Keratinocyte (primary cell): Measurements from ENCODE around the gene OSBPL1A.

Experiments
- EZH2 ChIP-seq: IDR thresholded peaks from one replicate; pipeline ENCODE4 v1.6.1; 2012; ENCODE audit warnings: inconsistent platforms, mild to moderate bottlenecking, low read length, moderate library complexity
- TF ChIP-seq, protein P1 (sequence below), 3 experiments: IDR thresholded peaks in 1 of 3; conservative IDR thresholded peaks in 1 of 3; optimal IDR thresholded peaks in 1 of 3; 2 replicates in 2 of 3; 3 replicates in 1 of 3; pipeline versions ENCODE3 to v1.5.1; 2011; ENCODE audit warnings: low read length in 3 of 3, mild to moderate bottlenecking in 3 of 3, moderate library complexity in 2 of 3, control low read depth in 1 of 3, inconsistent platforms in 1 of 3; ENCODE audit not compliant: insufficient read depth in 2 of 3; ENCODE audit errors: extremely low read depth in 1 of 3

DNA sequence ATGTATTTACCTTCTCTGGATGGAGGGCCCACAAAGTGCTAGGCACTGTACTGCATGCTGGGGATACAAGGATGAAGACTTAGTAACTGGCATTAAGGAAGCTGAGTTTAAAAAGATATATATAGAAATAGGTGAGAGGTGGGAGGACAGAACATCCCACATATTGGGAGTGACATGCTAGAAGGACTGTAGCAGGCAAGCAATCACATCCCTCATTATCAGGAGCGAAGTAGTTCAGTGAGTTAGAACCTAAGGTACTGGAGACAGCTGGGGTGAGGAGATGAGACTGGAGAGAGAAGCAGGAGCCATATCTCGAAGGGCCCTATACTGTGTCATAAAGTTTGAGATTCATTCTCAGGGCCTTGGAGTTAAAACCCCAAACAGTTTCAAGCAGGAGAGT lies 10.9 kb upstream of the OSBPL1A start:
- TF ChIP-seq, protein P1, sequence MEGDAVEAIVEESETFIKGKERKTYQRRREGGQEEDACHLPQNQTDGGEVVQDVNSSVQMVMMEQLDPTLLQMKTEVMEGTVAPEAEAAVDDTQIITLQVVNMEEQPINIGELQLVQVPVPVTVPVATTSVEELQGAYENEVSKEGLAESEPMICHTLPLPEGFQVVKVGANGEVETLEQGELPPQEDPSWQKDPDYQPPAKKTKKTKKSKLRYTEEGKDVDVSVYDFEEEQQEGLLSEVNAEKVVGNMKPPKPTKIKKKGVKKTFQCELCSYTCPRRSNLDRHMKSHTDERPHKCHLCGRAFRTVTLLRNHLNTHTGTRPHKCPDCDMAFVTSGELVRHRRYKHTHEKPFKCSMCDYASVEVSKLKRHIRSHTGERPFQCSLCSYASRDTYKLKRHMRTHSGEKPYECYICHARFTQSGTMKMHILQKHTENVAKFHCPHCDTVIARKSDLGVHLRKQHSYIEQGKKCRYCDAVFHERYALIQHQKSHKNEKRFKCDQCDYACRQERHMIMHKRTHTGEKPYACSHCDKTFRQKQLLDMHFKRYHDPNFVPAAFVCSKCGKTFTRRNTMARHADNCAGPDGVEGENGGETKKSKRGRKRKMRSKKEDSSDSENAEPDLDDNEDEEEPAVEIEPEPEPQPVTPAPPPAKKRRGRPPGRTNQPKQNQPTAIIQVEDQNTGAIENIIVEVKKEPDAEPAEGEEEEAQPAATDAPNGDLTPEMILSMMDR (optimal IDR thresholded peaks at IDR 0.05 in 1 of 3, IDR thresholded peaks at IDR 0.05 in 1 of 3, conservative IDR thresholded peaks at IDR 0.05 in 1 of 3; ENCODE audit: extremely low read depth in 1 of 3, insufficient read depth in 2 of 3, low read length in 3 of 3): no peak
- no peak for TF ChIP-seq EZH2
